SK-N-SH treated with all-trans-retinoic acid at 6 μM for 48 hours (cell line): Measurements from ENCODE around the gene ENTPD7.
A peak's percentile ranks its signal among the peaks of the same experiment; 100 is the strongest.

Source experiments
- ATAC-seq: fragments of 200-7000 bp; cut with Tn5 transposase; 3 replicates; pipeline ENCODE4 v1.9.1; 2020; ENCODE audit warnings: mild to moderate bottlenecking, moderate library complexity
- ARNTL ChIP-seq: fragments of 450-650 bp; formaldehyde crosslinking; IDR thresholded peaks from 2 replicates; pipeline ENCODE4 v1.5.0; 2020; ENCODE audit warnings: low read depth, mild to moderate bottlenecking, moderate library complexity, borderline replicate concordance
- BACH2 ChIP-seq: fragments of 250-450 bp; sonication (Bioruptor Pico); IDR thresholded peaks from 2 replicates; pipeline ENCODE4 v1.9.0; 2021; ENCODE audit warnings: mild to moderate bottlenecking, borderline replicate concordance
- CREB5 ChIP-seq: fragments of 250-450 bp; sonication (Bioruptor Pico); IDR thresholded peaks from 2 replicates; pipeline ENCODE4 v1.5.1; 2020; ENCODE audit warnings: low read depth, mild to moderate bottlenecking, moderate library complexity
- GLIS3 ChIP-seq: fragments of 250-450 bp; sonication (Bioruptor Pico); IDR thresholded peaks from 2 replicates; pipeline ENCODE4 v1.5.0; 2020; ENCODE audit warnings: mild to moderate bottlenecking, moderate library complexity
- ISL1 ChIP-seq: fragments of 250-450 bp; sonication (Bioruptor Pico); IDR thresholded peaks from 2 replicates; pipeline ENCODE4 v2.1.2; 2022; ENCODE audit warnings: mild to moderate bottlenecking, moderate library complexity
- PPARA ChIP-seq: fragments of 250-450 bp; sonication (Bioruptor Pico); IDR thresholded peaks from 2 replicates; pipeline ENCODE4 v1.5.0; 2020; ENCODE audit warnings: mild to moderate bottlenecking, borderline replicate concordance
- RARB ChIP-seq: fragments of 250-450 bp; sonication (Bioruptor Pico); IDR thresholded peaks from 2 replicates; pipeline ENCODE4 v1.8.0; 2021; ENCODE audit warnings: mild to moderate bottlenecking, moderate library complexity
- SNAI2 ChIP-seq: fragments of 250-450 bp; sonication (Bioruptor Pico); IDR thresholded peaks from 2 replicates; pipeline ENCODE4 v1.5.0; 2020; ENCODE audit warnings: mild to moderate bottlenecking, moderate library complexity
- TOX ChIP-seq: fragments of 250-450 bp; sonication (Bioruptor Pico); IDR thresholded peaks from 2 replicates; pipeline ENCODE4 v1.8.0; 2021; ENCODE audit warnings: mild to moderate bottlenecking, moderate library complexity, borderline replicate concordance
- TSHZ2 ChIP-seq: fragments of 250-450 bp; sonication (Bioruptor Pico); IDR thresholded peaks from 2 replicates; pipeline ENCODE4 v1.5.0; 2020; ENCODE audit warnings: mild to moderate bottlenecking, moderate library complexity
- ZC3H10 ChIP-seq: fragments of 250-450 bp; sonication (Bioruptor Pico); IDR thresholded peaks from 2 replicates; pipeline ENCODE4 v1.5.1; 2021; ENCODE audit warnings: mild to moderate bottlenecking, moderate library complexity
- ZNF565 ChIP-seq: fragments of 450-650 bp; formaldehyde crosslinking; conservative IDR thresholded peaks from 2 replicates; pipeline ENCODE4 v1.5.0; 2020; ENCODE audit warnings: low read depth, mild to moderate bottlenecking, moderate library complexity
- ZNF70 ChIP-seq: fragments of 450-650 bp; formaldehyde crosslinking; IDR thresholded peaks from 2 replicates; pipeline ENCODE4 v1.5.0; 2020; ENCODE audit warnings: mild to moderate bottlenecking, moderate library complexity
- ZNF8 ChIP-seq: fragments of 450-650 bp; formaldehyde crosslinking; IDR thresholded peaks from 2 replicates; pipeline ENCODE4 v1.5.0; 2020; ENCODE audit warnings: mild to moderate bottlenecking, moderate library complexity
- TF ChIP-seq, protein P1 (sequence below): fragments of 250-450 bp; sonication (Bioruptor Pico); IDR thresholded peaks from 2 replicates; pipeline ENCODE4 v1.5.1; 2021; ENCODE audit warnings: mild to moderate bottlenecking, moderate library complexity
- TF ChIP-seq, protein P2 (sequence below): fragments of 250-450 bp; sonication (Bioruptor Pico); IDR thresholded peaks from 2 replicates; pipeline ENCODE4 v1.8.0; 2020; ENCODE audit warnings: mild to moderate bottlenecking, moderate library complexity, borderline replicate concordance

Gene ENTPD7

GRCh38 chr10:99660662-99661376 lies 1.5 kb downstream of the ENTPD7 start:
- TF ChIP-seq TOX (CRISPR knock-in tag) (no peak), PPARA (CRISPR knock-in tag) (no peak), ISL1 (CRISPR knock-in tag) (no peak), RARB (CRISPR knock-in tag) (no peak), TSHZ2 (CRISPR knock-in tag) (no peak), ZC3H10 (CRISPR knock-in tag) (no peak), BACH2 (CRISPR knock-in tag) (no peak), ZNF8 (CRISPR knock-in tag) (no peak)
- TF ChIP-seq, protein P1, sequence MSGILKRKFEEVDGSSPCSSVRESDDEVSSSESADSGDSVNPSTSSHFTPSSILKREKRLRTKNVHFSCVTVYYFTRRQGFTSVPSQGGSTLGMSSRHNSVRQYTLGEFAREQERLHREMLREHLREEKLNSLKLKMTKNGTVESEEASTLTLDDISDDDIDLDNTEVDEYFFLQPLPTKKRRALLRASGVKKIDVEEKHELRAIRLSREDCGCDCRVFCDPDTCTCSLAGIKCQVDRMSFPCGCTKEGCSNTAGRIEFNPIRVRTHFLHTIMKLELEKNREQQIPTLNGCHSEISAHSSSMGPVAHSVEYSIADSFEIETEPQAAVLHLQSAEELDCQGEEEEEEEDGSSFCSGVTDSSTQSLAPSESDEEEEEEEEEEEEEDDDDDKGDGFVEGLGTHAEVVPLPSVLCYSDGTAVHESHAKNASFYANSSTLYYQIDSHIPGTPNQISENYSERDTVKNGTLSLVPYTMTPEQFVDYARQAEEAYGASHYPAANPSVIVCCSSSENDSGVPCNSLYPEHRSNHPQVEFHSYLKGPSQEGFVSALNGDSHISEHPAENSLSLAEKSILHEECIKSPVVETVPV: no peak
- TF ChIP-seq, all 23 proteins: peak for 0
- no peak for ATAC-seq

DNA sequence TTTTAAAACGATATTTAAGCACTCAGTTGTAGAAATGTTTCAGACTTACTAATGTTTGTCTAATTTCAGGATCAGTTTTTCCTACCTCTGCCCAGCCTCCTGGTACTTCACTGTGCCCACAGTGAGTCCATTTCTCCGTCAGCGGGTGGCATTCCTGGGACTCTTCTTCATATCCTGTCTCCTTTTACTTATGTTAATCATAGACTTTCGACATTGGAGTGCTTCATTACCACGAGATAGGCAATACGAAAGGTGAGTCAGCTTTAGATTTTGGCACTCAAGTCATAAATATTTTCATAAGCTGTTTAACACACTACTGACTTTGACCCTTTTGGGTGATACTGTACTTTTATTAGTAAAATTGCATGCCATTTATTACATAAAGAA lies 2.1 kb downstream of the ENTPD7 start:
- no peak for TF ChIP-seq ZNF565
- TF ChIP-seq ZNF70: no peak
- no peak for TF ChIP-seq GLIS3 (CRISPR knock-in tag)
- TF ChIP-seq, protein P2, sequence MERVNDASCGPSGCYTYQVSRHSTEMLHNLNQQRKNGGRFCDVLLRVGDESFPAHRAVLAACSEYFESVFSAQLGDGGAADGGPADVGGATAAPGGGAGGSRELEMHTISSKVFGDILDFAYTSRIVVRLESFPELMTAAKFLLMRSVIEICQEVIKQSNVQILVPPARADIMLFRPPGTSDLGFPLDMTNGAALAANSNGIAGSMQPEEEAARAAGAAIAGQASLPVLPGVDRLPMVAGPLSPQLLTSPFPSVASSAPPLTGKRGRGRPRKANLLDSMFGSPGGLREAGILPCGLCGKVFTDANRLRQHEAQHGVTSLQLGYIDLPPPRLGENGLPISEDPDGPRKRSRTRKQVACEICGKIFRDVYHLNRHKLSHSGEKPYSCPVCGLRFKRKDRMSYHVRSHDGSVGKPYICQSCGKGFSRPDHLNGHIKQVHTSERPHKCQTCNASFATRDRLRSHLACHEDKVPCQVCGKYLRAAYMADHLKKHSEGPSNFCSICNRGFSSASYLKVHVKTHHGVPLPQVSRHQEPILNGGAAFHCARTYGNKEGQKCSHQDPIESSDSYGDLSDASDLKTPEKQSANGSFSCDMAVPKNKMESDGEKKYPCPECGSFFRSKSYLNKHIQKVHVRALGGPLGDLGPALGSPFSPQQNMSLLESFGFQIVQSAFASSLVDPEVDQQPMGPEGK (CRISPR knock-in tag): no peak
- no peak for TF ChIP-seq ZNF8 (CRISPR knock-in tag)
- TF ChIP-seq SNAI2 (CRISPR knock-in tag): no peak
- TF ChIP-seq TOX (CRISPR knock-in tag): no peak
- ATAC-seq: peak; percentile 20

DNA sequence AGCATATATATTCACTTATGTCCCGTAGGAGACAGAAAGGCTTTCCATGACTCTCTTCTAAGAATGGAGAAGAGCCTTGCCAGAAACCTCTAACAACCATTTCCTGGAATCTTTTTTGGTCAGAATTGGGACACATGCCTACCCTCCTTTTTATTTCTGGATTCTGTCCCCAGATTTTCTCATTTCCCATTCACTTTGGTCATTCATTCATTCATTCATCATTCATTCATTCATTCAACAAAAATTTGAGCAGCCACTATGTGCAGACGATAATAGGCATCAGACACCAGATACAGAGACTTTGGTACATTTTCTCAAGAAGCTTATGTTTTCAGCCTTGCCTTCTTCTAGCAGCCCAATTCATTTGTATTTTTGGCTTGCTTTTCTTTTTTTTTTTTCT lies 6.0 kb downstream of the ENTPD7 start:
- TF ChIP-seq, protein P2 (CRISPR knock-in tag): no peak
- TF ChIP-seq PPARA (CRISPR knock-in tag): no peak
- TF ChIP-seq CREB5 (CRISPR knock-in tag): no peak
- no peak for ATAC-seq

GRCh38 chr10:99667108-99667751 lies 7.9 kb downstream of the ENTPD7 start:
- TF ChIP-seq ARNTL (CRISPR knock-in tag) (no peak), ISL1 (CRISPR knock-in tag) (peak; percentile 86), ZC3H10 (CRISPR knock-in tag) (0 out of 2 replicates have a peak, but pooled peaks have one; percentile 72)
- peak; percentile 95 for ATAC-seq
